Measurements from ENCODE around the gene TERF2IP.

Gene TERF2IP

GRCh38 chr16:75627851-75628250, 19.7 kb upstream of the TERF2IP start:
- no peak for TF ChIP-seq ZC3H10 (CRISPR knock-in tag; IDR thresholded peaks at IDR 0.05)
- no peak for TF ChIP-seq ZFP3 (CRISPR knock-in tag; IDR thresholded peaks at IDR 0.05)
- TF ChIP-seq GLIS3 (CRISPR knock-in tag; IDR thresholded peaks at IDR 0.05), result no peak
- TF ChIP-seq ZNF70 (CRISPR knock-in tag; IDR thresholded peaks at IDR 0.05), result no peak
- no peak for ATAC-seq

DNA sequence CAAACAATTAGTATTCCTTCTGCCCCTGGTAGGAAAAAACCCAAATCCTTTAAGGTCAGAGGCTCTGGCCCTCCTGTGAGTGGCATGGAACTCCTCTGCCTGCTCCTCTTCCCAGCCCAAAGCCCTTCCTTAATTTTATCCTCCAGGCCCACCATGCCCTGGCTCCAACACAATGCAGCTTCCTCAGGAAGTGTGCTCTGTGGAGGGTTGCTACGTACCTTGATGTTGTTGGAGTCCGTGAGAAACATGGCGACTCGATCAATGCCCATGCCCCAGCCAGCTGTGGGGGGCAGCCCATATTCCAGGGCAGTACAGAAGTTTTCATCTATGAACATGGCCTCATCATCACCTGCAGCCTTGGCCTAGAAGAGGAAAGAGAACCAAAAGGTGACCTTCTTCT, 19.2 kb upstream of the TERF2IP start:
- no peak for ATAC-seq

GRCh38 chr16:75629132-75629531, 18.4 kb upstream of the TERF2IP start:
- TF ChIP-seq ZNF565 (CRISPR knock-in tag; conservative IDR thresholded peaks at IDR 0.05; ENCODE audit: low read depth) (no peak), CSDC2 (CRISPR knock-in tag; IDR thresholded peaks at IDR 0.05) (no peak), POU6F1 (CRISPR knock-in tag; IDR thresholded peaks at IDR 0.05; ENCODE audit: borderline replicate concordance, low read depth) (no peak), BACH2 (CRISPR knock-in tag; IDR thresholded peaks at IDR 0.05; ENCODE audit: borderline replicate concordance) (no peak), ZC3H10 (CRISPR knock-in tag; IDR thresholded peaks at IDR 0.05) (no peak), PPARA (CRISPR knock-in tag; IDR thresholded peaks at IDR 0.05; ENCODE audit: borderline replicate concordance) (no peak), ZFP3 (CRISPR knock-in tag; IDR thresholded peaks at IDR 0.05) (no peak), ZFP30 (CRISPR knock-in tag; IDR thresholded peaks at IDR 0.05) (no peak), ARNTL (CRISPR knock-in tag; IDR thresholded peaks at IDR 0.05; ENCODE audit: borderline replicate concordance, low read depth) (no peak)
- TF ChIP-seq, protein P1, sequence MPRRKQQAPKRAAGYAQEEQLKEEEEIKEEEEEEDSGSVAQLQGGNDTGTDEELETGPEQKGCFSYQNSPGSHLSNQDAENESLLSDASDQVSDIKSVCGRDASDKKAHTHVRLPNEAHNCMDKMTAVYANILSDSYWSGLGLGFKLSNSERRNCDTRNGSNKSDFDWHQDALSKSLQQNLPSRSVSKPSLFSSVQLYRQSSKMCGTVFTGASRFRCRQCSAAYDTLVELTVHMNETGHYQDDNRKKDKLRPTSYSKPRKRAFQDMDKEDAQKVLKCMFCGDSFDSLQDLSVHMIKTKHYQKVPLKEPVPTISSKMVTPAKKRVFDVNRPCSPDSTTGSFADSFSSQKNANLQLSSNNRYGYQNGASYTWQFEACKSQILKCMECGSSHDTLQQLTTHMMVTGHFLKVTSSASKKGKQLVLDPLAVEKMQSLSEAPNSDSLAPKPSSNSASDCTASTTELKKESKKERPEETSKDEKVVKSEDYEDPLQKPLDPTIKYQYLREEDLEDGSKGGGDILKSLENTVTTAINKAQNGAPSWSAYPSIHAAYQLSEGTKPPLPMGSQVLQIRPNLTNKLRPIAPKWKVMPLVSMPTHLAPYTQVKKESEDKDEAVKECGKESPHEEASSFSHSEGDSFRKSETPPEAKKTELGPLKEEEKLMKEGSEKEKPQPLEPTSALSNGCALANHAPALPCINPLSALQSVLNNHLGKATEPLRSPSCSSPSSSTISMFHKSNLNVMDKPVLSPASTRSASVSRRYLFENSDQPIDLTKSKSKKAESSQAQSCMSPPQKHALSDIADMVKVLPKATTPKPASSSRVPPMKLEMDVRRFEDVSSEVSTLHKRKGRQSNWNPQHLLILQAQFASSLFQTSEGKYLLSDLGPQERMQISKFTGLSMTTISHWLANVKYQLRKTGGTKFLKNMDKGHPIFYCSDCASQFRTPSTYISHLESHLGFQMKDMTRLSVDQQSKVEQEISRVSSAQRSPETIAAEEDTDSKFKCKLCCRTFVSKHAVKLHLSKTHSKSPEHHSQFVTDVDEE (CRISPR knock-in tag; IDR thresholded peaks at IDR 0.05), result no peak
- no peak for ATAC-seq

More for the DNA sequence above, 19.2 kb upstream of the TERF2IP start:
- TF ChIP-seq BACH2 (CRISPR knock-in tag; IDR thresholded peaks at IDR 0.05; ENCODE audit: borderline replicate concordance) (no peak), PPARA (CRISPR knock-in tag; IDR thresholded peaks at IDR 0.05; ENCODE audit: borderline replicate concordance) (no peak), ZNF565 (CRISPR knock-in tag; conservative IDR thresholded peaks at IDR 0.05; ENCODE audit: low read depth) (no peak), ZFP3 (CRISPR knock-in tag; IDR thresholded peaks at IDR 0.05) (no peak), POU6F1 (CRISPR knock-in tag; IDR thresholded peaks at IDR 0.05; ENCODE audit: borderline replicate concordance, low read depth) (no peak), ZC3H10 (CRISPR knock-in tag; IDR thresholded peaks at IDR 0.05) (no peak), ISL1 (CRISPR knock-in tag; IDR thresholded peaks at IDR 0.05) (no peak), SNAI2 (CRISPR knock-in tag; IDR thresholded peaks at IDR 0.05) (no peak), ZNF70 (CRISPR knock-in tag; IDR thresholded peaks at IDR 0.05) (no peak)

- TF ChIP-seq ESRRG (CRISPR knock-in tag; IDR thresholded peaks at IDR 0.05), result no peak
- ATAC-seq, result no peak
These were observed 17.5 kb upstream of the TERF2IP start for GRCh38 chr16:75630052-75630451.

- TF ChIP-seq CSDC2 (CRISPR knock-in tag; IDR thresholded peaks at IDR 0.05) (no peak), ZC3H10 (CRISPR knock-in tag; IDR thresholded peaks at IDR 0.05) (no peak), BACH2 (CRISPR knock-in tag; IDR thresholded peaks at IDR 0.05; ENCODE audit: borderline replicate concordance) (no peak), OSR1 (CRISPR knock-in tag; IDR thresholded peaks at IDR 0.05) (no peak), POU6F1 (CRISPR knock-in tag; IDR thresholded peaks at IDR 0.05; ENCODE audit: borderline replicate concordance, low read depth) (no peak), TCF4 (CRISPR knock-in tag; IDR thresholded peaks at IDR 0.05; ENCODE audit: borderline replicate concordance) (no peak), GLIS3 (CRISPR knock-in tag; IDR thresholded peaks at IDR 0.05) (no peak), SNAI2 (CRISPR knock-in tag; IDR thresholded peaks at IDR 0.05) (no peak), PPARA (CRISPR knock-in tag; IDR thresholded peaks at IDR 0.05; ENCODE audit: borderline replicate concordance) (no peak)
- TF ChIP-seq, protein P2, sequence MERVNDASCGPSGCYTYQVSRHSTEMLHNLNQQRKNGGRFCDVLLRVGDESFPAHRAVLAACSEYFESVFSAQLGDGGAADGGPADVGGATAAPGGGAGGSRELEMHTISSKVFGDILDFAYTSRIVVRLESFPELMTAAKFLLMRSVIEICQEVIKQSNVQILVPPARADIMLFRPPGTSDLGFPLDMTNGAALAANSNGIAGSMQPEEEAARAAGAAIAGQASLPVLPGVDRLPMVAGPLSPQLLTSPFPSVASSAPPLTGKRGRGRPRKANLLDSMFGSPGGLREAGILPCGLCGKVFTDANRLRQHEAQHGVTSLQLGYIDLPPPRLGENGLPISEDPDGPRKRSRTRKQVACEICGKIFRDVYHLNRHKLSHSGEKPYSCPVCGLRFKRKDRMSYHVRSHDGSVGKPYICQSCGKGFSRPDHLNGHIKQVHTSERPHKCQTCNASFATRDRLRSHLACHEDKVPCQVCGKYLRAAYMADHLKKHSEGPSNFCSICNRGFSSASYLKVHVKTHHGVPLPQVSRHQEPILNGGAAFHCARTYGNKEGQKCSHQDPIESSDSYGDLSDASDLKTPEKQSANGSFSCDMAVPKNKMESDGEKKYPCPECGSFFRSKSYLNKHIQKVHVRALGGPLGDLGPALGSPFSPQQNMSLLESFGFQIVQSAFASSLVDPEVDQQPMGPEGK (CRISPR knock-in tag; IDR thresholded peaks at IDR 0.05; ENCODE audit: borderline replicate concordance), result no peak
- ATAC-seq, result no peak
These were observed 14.7 kb upstream of the TERF2IP start for GRCh38 chr16:75632857-75633256.
